ENCODE results near the gene TACR2.

- no peak for TF ChIP-seq CTCF (conservative IDR thresholded peaks at IDR 0.05 in 1 of 2, IDR thresholded peaks at IDR 0.05 in 1 of 2; ENCODE audit: low read depth in 1 of 2, low read length in 2 of 2)
- no peak for TF ChIP-seq EZH2 (IDR thresholded peaks at IDR 0.05; ENCODE audit: low read length, missing control alignments)
Measured at GRCh38 chr10:69453795-69454194, 37.1 kb upstream of the TACR2 start.
